Stimulated activated CD4-positive, alpha-beta T cell treated with anti-CD3 and anti-CD28 coated beads, Interleukin-4, amount 100 ng/mL, for 48 hours (primary cell): ENCODE data around the gene TMEM92.

Experiments used
- DNase-seq, 2 donors: peaks; one replicate each; pipeline ENCODE4 v3.0.0-alpha.2; 2020; ENCODE audit warnings: low read depth in 2 of 2

The TMEM92 gene

GRCh38 chr17:50328363-50329325, 54.4 kb downstream of the TMEM92 start:
- DNase-seq, result no peak

GRCh38 chr17:50329716-50330115, 55.5 kb downstream of the TMEM92 start:
- DNase-seq, result no peak

GRCh38 chr17:50330151-50330775, 56.0 kb downstream of the TMEM92 start:
- DNase-seq, result no peak
